OCI-LY7 (cell line): ENCODE measurements around the gene TUBA1A.

Experiments
- CTCF ChIP-seq: fragments of 200-600 bp; sonication (generic); conservative IDR thresholded peaks from 2 replicates; pipeline ENCODE4 v1.5.1; 2014; ENCODE audit warnings: mild to moderate bottlenecking, antibody characterized with exemption, low read length, moderate library complexity, mixed read lengths
- EZH2phosphoT487 ChIP-seq: fragments of 200-600 bp; sonication (generic); IDR thresholded peaks from 2 replicates; pipeline ENCODE4 v1.6.1; 2018; ENCODE audit warnings: low read depth, borderline replicate concordance, mild to moderate bottlenecking, mixed run types, antibody characterized with exemption, low read length, moderate library complexity, mixed read lengths

DNA sequence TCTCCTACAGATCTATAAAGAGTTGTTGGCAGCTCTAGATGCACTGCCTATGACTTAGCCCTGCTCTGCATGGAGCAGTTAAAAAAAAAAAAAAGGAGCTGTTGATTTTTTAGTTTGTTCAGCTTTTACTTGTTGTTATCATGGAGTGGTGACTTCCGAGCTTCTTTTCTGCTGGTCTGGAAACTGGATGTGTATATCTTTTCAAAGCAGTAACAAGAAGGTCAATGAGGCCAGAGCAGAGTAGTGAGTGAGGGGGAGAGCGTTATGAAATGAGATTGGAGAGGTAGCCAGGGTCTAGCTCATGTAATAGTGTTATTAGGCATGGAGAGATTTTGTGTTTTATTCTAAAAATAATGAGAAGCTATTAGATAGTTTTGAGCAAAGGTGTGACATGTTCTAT is 44.5 kb downstream of the TUBA1A start:
- TF ChIP-seq CTCF (no peak), EZH2phosphoT487 (no peak)
